ENCODE data around the gene RUNX2.

RUNX2 gene

DNA sequence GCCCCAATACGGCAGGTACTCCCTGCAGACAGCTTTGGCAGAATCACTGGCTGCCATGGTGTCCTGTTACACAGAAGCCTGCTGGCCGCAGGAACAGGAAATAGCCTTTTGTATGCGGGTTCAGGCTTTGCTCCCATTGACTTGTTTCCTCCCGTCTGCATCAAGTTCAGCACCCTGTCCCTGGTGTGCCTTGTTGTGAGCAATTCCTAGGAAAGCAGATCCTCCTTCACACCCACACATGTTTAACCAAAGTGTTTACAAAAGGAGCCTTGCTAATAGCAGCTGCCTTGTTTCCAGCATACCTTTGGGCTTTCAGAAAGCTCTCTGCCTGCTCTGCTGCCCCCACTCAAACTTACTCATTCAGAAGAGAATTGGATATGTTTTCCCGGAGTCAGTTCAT is 176.8 kb downstream of the RUNX2 start (continued):
- TF ChIP-seq, protein P1, sequence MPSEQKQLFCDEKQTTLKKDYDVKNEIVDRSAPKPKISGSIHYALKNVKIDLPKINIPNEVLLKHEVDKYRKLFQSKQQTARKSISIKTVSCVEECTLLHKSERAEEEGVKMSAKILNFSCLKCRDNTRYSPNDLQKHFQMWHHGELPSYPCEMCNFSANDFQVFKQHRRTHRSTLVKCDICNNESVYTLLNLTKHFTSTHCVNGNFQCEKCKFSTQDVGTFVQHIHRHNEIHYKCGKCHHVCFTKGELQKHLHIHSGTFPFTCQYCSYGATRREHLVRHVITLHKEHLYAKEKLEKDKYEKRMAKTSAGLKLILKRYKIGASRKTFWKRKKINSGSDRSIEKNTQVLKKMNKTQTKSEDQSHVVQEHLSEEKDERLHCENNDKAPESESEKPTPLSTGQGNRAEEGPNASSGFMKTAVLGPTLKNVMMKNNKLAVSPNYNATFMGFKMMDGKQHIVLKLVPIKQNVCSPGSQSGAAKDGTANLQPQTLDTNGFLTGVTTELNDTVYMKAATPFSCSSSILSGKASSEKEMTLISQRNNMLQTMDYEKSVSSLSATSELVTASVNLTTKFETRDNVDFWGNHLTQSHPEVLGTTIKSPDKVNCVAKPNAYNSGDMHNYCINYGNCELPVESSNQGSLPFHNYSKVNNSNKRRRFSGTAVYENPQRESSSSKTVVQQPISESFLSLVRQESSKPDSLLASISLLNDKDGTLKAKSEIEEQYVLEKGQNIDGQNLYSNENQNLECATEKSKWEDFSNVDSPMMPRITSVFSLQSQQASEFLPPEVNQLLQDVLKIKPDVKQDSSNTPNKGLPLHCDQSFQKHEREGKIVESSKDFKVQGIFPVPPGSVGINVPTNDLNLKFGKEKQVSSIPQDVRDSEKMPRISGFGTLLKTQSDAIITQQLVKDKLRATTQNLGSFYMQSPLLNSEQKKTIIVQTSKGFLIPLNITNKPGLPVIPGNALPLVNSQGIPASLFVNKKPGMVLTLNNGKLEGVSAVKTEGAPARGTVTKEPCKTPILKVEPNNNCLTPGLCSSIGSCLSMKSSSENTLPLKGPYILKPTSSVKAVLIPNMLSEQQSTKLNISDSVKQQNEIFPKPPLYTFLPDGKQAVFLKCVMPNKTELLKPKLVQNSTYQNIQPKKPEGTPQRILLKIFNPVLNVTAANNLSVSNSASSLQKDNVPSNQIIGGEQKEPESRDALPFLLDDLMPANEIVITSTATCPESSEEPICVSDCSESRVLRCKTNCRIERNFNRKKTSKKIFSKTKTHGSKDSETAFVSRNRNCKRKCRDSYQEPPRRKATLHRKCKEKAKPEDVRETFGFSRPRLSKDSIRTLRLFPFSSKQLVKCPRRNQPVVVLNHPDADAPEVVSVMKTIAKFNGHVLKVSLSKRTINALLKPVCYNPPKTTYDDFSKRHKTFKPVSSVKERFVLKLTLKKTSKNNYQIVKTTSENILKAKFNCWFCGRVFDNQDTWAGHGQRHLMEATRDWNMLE (tag by site-specific recombination; conservative IDR thresholded peaks at IDR 0.05; ENCODE audit: low read depth): peak; percentile 60
- TF ChIP-seq ZNF747 (tag by site-specific recombination; IDR thresholded peaks at IDR 0.05) (no peak), HOXD13 (CRISPR knock-in tag; IDR thresholded peaks at IDR 0.05; ENCODE audit: borderline replicate concordance) (no peak), KLF7 (tag by site-specific recombination; IDR thresholded peaks at IDR 0.05; ENCODE audit: borderline replicate concordance) (no peak), RBAK (tag by site-specific recombination; IDR thresholded peaks at IDR 0.05) (no peak), IKZF3 (tag by site-specific recombination; IDR thresholded peaks at IDR 0.05) (no peak), ZNF510 (tag by site-specific recombination; IDR thresholded peaks at IDR 0.05; ENCODE audit: insufficient replicate concordance) (no peak), ZNF555 (tag by site-specific recombination; conservative IDR thresholded peaks at IDR 0.05) (no peak), ZNF623 (tag by site-specific recombination; IDR thresholded peaks at IDR 0.05) (no peak), ZEB2 (tag by site-specific recombination; IDR thresholded peaks at IDR 0.05) (no peak), ZNF311 (tag by site-specific recombination; IDR thresholded peaks at IDR 0.05; ENCODE audit: borderline replicate concordance) (no peak), ZNF791 (tag by site-specific recombination; IDR thresholded peaks at IDR 0.05) (no peak), ZNF664 (tag by site-specific recombination; IDR thresholded peaks at IDR 0.05) (no peak), ZNF514 (tag by site-specific recombination; IDR thresholded peaks at IDR 0.05) (no peak)
- TF ChIP-seq, protein P2, sequence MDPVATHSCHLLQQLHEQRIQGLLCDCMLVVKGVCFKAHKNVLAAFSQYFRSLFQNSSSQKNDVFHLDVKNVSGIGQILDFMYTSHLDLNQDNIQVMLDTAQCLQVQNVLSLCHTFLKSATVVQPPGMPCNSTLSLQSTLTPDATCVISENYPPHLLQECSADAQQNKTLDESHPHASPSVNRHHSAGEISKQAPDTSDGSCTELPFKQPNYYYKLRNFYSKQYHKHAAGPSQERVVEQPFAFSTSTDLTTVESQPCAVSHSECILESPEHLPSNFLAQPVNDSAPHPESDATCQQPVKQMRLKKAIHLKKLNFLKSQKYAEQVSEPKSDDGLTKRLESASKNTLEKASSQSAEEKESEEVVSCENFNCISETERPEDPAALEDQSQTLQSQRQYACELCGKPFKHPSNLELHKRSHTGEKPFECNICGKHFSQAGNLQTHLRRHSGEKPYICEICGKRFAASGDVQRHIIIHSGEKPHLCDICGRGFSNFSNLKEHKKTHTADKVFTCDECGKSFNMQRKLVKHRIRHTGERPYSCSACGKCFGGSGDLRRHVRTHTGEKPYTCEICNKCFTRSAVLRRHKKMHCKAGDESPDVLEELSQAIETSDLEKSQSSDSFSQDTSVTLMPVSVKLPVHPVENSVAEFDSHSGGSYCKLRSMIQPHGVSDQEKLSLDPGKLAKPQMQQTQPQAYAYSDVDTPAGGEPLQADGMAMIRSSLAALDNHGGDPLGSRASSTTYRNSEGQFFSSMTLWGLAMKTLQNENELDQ (tag by site-specific recombination; IDR thresholded peaks at IDR 0.05; ENCODE audit: low read depth): no peak

DNA sequence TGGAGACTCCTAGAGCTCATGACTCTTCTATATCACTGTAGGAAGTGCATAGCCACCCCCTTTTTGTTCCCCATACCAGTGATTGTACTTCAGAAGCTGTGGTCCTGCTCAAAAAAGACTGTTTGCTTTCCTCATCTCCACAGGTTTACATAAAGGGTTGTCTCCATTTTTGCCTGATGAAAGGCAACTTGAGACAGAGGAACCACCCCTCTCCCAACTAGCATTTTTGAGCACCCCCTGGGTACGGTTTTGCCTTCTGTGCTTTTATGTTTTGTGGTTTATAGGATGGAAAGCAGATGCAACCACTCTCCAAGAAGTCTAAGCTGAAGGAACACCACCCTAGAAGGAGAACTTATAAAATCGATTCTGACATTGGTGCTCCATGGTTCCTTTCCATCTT is 177.3 kb downstream of the RUNX2 start:
- CTCF ChIA-PET: interaction anchor here (0.6 to 0.7 kb wide), 2 partner anchors 209 to 900 kb away, joined by 3 read pairs; no protein-coding TSS in a partner anchor
- no peaks in the 10 kb centered on the region for H3K36me3 ChIP-seq (ENCODE audit: control insufficient read depth in 2 of 2, insufficient read depth in 1 of 2, low read length in 2 of 2)
- POLR2A ChIA-PET: no interaction called here
- H3K4me1 ChIP-seq (ENCODE audit: control insufficient read depth, insufficient read depth, low read length): peaks cover 14% of the 10 kb centered on the region
- no peaks in the 10 kb centered on the region for H3K9me3 ChIP-seq (ENCODE audit: control insufficient read depth, insufficient read depth, low read depth, low read length)
- no peak overlapping the region for H3K4me3 ChIP-seq (ENCODE audit: low read depth, low read length)
- TF ChIP-seq KLF10 (tag by site-specific recombination; IDR thresholded peaks at IDR 0.05) (no peak), ZBTB1 (tag by site-specific recombination; IDR thresholded peaks at IDR 0.05) (no peak), ZNF391 (tag by site-specific recombination; IDR thresholded peaks at IDR 0.05; ENCODE audit: borderline replicate concordance, low read depth) (no peak), ZNF433 (tag by site-specific recombination; IDR thresholded peaks at IDR 0.05; ENCODE audit: low read depth) (no peak), ZNF366 (tag by site-specific recombination; conservative IDR thresholded peaks at IDR 0.05) (no peak), SP7 (tag by site-specific recombination; IDR thresholded peaks at IDR 0.05) (no peak), ZNF214 (tag by site-specific recombination; IDR thresholded peaks at IDR 0.05; ENCODE audit: borderline replicate concordance) (no peak), GFI1B (tag by site-specific recombination; IDR thresholded peaks at IDR 0.05) (no peak), ZNF549 (tag by site-specific recombination; IDR thresholded peaks at IDR 0.05) (no peak), ZBTB8A (tag by site-specific recombination; IDR thresholded peaks at IDR 0.05) (no peak), ZNF138 (tag by site-specific recombination; IDR thresholded peaks at IDR 0.05; ENCODE audit: borderline replicate concordance) (no peak)
- TF ChIP-seq, protein P3, sequence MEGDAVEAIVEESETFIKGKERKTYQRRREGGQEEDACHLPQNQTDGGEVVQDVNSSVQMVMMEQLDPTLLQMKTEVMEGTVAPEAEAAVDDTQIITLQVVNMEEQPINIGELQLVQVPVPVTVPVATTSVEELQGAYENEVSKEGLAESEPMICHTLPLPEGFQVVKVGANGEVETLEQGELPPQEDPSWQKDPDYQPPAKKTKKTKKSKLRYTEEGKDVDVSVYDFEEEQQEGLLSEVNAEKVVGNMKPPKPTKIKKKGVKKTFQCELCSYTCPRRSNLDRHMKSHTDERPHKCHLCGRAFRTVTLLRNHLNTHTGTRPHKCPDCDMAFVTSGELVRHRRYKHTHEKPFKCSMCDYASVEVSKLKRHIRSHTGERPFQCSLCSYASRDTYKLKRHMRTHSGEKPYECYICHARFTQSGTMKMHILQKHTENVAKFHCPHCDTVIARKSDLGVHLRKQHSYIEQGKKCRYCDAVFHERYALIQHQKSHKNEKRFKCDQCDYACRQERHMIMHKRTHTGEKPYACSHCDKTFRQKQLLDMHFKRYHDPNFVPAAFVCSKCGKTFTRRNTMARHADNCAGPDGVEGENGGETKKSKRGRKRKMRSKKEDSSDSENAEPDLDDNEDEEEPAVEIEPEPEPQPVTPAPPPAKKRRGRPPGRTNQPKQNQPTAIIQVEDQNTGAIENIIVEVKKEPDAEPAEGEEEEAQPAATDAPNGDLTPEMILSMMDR (tag by site-specific recombination; IDR thresholded peaks at IDR 0.05): no peak
- TF ChIP-seq, protein P4, sequence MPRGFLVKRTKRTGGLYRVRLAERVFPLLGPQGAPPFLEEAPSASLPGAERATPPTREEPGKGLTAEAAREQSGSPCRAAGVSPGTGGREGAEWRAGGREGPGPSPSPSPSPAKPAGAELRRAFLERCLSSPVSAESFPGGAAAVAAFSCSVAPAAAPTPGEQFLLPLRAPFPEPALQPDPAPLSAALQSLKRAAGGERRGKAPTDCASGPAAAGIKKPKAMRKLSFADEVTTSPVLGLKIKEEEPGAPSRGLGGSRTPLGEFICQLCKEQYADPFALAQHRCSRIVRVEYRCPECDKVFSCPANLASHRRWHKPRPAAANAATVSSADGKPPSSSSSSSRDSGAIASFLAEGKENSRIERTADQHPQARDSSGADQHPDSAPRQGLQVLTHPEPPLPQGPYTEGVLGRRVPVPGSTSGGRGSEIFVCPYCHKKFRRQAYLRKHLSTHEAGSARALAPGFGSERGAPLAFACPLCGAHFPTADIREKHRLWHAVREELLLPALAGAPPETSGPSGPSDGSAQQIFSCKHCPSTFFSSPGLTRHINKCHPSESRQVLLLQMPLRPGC (tag by site-specific recombination; IDR thresholded peaks at IDR 0.05): no peak
- H3K27ac ChIP-seq (ENCODE audit: extremely low read depth, low read depth, low read length): no peak overlapping the region
